CD4-positive, alpha-beta memory T cell (primary cell): ENCODE results near the gene DCLK2. TPM values are rescaled to one million over a fixed set of nuclear protein-coding genes. Genes with fewer than 3 reads are reported as not detected.

Experiments used
- CTCF ChIA-PET: fragments of 350-600 bp; sonication (Branson Sonifier 250); formaldehyde crosslinking; loops from one replicate; lab custom pipeline; 2021; ENCODE audit warnings: inconsistent platforms; ENCODE audit not compliant: partially characterized antibody; lab: Charles Lee
- POLR2A ChIA-PET: fragments of 350-600 bp; sonication (Branson Sonifier 250); formaldehyde crosslinking; loops from one replicate; lab custom pipeline; 2021; ENCODE audit not compliant: partially characterized antibody; lab: Charles Lee
- DNase-seq, 5 donors: peaks; one replicate each; pipeline versions ENCODE4 v3.0.0 to v3.0.0-alpha.2; 2020 to 2022; ENCODE audit warnings: mixed read lengths in 1 of 5
- H3K27ac ChIP-seq: one replicate; pipeline ENCODE4 v1.7.0; 2013; ENCODE audit warnings: low read depth, low read length
- H3K27me3 ChIP-seq: 2 replicates; pipeline ENCODE4 v1.7.0; 2013; ENCODE audit warnings: mild to moderate bottlenecking, low read length, moderate library complexity; ENCODE audit not compliant: insufficient read depth
- H3K36me3 ChIP-seq: 2 replicates; pipeline ENCODE4 v1.7.0; 2013; ENCODE audit warnings: mild to moderate bottlenecking, low read length, moderate library complexity; ENCODE audit not compliant: insufficient read depth
- H3K4me1 ChIP-seq: 2 replicates; pipeline ENCODE4 v1.7.0; 2013; ENCODE audit warnings: mild to moderate bottlenecking, low read length, moderate library complexity; ENCODE audit not compliant: insufficient read depth
- H3K4me3 ChIP-seq, 2 donors: one replicate each; pipeline ENCODE4 v1.7.0; 2013; ENCODE audit warnings: low read length in 2 of 2, mild to moderate bottlenecking in 1 of 2
- H3K9me3 ChIP-seq, 2 donors: one replicate each; pipeline ENCODE4 v1.7.0; 2013; ENCODE audit warnings: low read length in 2 of 2, control low read depth in 1 of 2; ENCODE audit not compliant: control insufficient read depth in 1 of 2
- H3K27ac Mint-ChIP-seq, 7 donors: one replicate each; pipeline ENCODE4 v1.8.0; 2020 to 2021; ENCODE audit warnings: mixed read lengths in 7 of 7, mild to moderate bottlenecking in 6 of 7, inconsistent platforms in 3 of 7, moderate library complexity in 3 of 7
- H3K27me3 Mint-ChIP-seq, 2 donors: one replicate each; pipeline ENCODE4 v1.8.0; 2020 to 2021; ENCODE audit warnings: mixed read lengths in 2 of 2
- H3K36me3 Mint-ChIP-seq, 2 donors: one replicate each; pipeline ENCODE4 v1.8.0; 2020 to 2021; ENCODE audit warnings: mixed read lengths in 2 of 2, inconsistent platforms in 1 of 2, mild to moderate bottlenecking in 1 of 2
- H3K4me1 Mint-ChIP-seq, 4 donors: one replicate each; pipeline ENCODE4 v1.8.0; 2020 to 2021; ENCODE audit warnings: mixed read lengths in 4 of 4, mild to moderate bottlenecking in 1 of 4
- H3K4me3 Mint-ChIP-seq, 8 donors: one replicate each; pipeline ENCODE4 v1.8.0; 2020 to 2021; ENCODE audit warnings: mixed read lengths in 8 of 8, mild to moderate bottlenecking in 7 of 8, moderate library complexity in 6 of 8, inconsistent platforms in 3 of 8
- H3K9me3 Mint-ChIP-seq, 8 donors: one replicate each; pipeline ENCODE4 v1.8.0; 2020 to 2021; ENCODE audit warnings: mixed read lengths in 8 of 8, mild to moderate bottlenecking in 5 of 8, inconsistent platforms in 3 of 8, moderate library complexity in 1 of 8
- intact Hi-C: fragments of 100-400 bp; cut with micrococcal nuclease; formaldehyde crosslinking; loops from one replicate; pipeline ENCODE4 v1.15.1; 2023
- polyA plus RNA-seq, 2 donors: library from polyadenylated mRNA; unstranded; fragments of 300-500 nt; fragmentation: Illumina TruSeq; gene quantifications; one replicate each; pipeline ENCODE4 v1.2.3, GENCODE V29; 2021
- total RNA-seq, 2 experiments: library from RNA; stranded (reverse); gene quantifications; one replicate each; pipeline ENCODE4 v1.2.3, GENCODE V29; 2021

DCLK2 gene
- total and polyA plus RNA-seq, 4 experiments from 2014 or later, result not detected

DNA sequence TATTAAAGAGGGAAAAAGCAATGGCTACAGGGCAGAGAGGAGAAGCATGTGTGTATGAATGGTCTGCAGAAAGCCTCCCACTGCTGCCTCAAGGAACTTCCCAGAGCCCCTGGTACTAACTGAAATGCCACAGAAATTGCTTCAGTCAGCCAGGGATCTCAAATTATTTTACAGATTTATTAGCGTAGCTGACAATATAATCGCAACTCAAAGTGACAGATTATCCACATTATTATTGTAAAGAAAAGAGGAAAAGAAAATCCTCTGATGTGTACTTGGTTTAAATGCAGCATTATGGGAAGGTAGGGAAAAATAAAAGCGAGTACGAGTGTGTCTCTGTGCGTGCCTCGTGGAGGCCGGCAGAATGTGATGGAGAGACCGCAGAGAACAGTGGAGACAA, 202.7 kb downstream of the DCLK2 start:
- H3K27ac Mint-ChIP-seq, result peak overlapping the region in 1 of 7 donors; percentile 75
- peaks cover 22% of the 10 kb centered on the region for H3K36me3 ChIP-seq
- no peak overlapping the region for H3K27ac ChIP-seq
- H3K4me3 Mint-ChIP-seq, result no peak overlapping the region
- H3K9me3 ChIP-seq, result no peaks in the 10 kb centered on the region
- peaks cover 0 to 14% (median 7%) of the 10 kb centered on the region in 8 donors for H3K9me3 Mint-ChIP-seq
- no peaks in the 10 kb centered on the region for H3K4me1 ChIP-seq
- ChIA-PET CTCF (no interaction called here), POLR2A (no interaction called here)
- intact Hi-C loops, result no loop called here
- peaks cover 85 to 89% of the 10 kb centered on the region in 2 donors for H3K36me3 Mint-ChIP-seq
- no peaks in the 10 kb centered on the region for H3K4me1 Mint-ChIP-seq
- no peaks in the 10 kb centered on the region for H3K27me3 Mint-ChIP-seq
- H3K27me3 ChIP-seq, result no peaks in the 10 kb centered on the region
- no peak for DNase-seq
- H3K4me3 ChIP-seq, result no peak overlapping the region

DNA sequence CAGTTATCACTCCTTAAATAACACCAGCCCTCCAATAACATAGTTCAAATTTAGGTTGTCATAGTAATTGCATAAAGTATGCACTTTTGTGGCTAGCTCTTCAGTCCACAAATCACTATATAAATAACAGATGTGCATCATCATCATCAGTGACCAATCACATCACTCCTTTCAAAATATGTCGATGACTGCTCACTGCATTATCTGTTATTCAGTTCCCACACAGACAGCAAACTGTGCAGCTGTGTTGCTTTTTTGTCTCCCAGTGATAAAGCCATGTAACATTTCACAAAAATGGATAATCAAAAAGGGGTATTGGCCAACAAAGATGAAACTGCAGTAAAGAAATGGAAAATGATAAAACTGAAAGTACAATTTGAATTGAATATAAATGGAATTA, 205.4 kb downstream of the DCLK2 start:
- Mint-ChIP-seq H3K27ac (peak overlapping the region in 1 of 7 donors; percentile 7), H3K4me1 (peaks cover 0 to 1% (median under 1%) of the 10 kb centered on the region in 4 donors), H3K27me3 (no peaks in the 10 kb centered on the region), H3K36me3 (peaks cover 75% of the 10 kb centered on the region in 2 donors), H3K4me3 (no peak overlapping the region), H3K9me3 (peaks cover 0 to 3% (median 0%) of the 10 kb centered on the region in 8 donors)
- CTCF ChIA-PET, result interaction anchor here (1.1 kb wide), 1 partner anchor 583 kb away, joined by 3 read pairs; no protein-coding TSS in a partner anchor
- Histone ChIP-seq H3K4me1 (no peaks in the 10 kb centered on the region), H3K27me3 (no peaks in the 10 kb centered on the region), H3K27ac (no peak overlapping the region), H3K36me3 (peaks cover 20% of the 10 kb centered on the region), H3K9me3 (no peaks in the 10 kb centered on the region), H3K4me3 (no peak overlapping the region)
- POLR2A ChIA-PET, result no interaction called here
- no peak for DNase-seq
- intact Hi-C loops, result no loop called here

DNA sequence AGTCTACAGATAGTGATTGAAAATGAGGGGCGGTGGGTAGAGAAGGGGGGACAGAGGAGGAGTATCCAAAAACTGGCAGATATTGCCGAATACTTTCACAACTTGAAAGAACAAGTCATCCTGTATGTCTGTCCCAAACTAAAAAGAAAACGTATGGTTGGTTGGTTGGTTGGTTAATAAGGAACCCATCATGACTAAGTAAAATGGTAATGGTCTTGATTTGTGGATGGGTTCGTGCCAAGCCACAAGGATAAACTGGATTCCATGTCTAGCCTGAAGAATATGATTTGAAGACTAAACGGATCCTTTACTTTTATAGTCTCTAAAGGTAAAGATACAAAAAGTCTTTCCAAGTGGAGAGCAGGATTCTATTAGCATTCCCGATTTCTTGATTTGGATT, 208.4 kb downstream of the DCLK2 start:
- Histone ChIP-seq H3K27me3 (no peaks in the 10 kb centered on the region), H3K36me3 (peaks cover 13% of the 10 kb centered on the region), H3K27ac (no peak overlapping the region), H3K4me1 (no peaks in the 10 kb centered on the region), H3K9me3 (no peaks in the 10 kb centered on the region), H3K4me3 (no peak overlapping the region)
- peaks cover 0 to 6% (median under 1%) of the 10 kb centered on the region in 4 donors for H3K4me1 Mint-ChIP-seq
- ChIA-PET POLR2A (no interaction called here), CTCF (no interaction called here)
- H3K9me3 Mint-ChIP-seq, result peaks cover 0 to 3% (median 0%) of the 10 kb centered on the region in 8 donors
- H3K27ac Mint-ChIP-seq, result no peak overlapping the region
- H3K4me3 Mint-ChIP-seq, result no peak overlapping the region
- intact Hi-C loops, result no loop called here
- no peaks in the 10 kb centered on the region for H3K27me3 Mint-ChIP-seq
- no peak for DNase-seq
- peaks cover 49 to 51% of the 10 kb centered on the region in 2 donors for H3K36me3 Mint-ChIP-seq

DNA sequence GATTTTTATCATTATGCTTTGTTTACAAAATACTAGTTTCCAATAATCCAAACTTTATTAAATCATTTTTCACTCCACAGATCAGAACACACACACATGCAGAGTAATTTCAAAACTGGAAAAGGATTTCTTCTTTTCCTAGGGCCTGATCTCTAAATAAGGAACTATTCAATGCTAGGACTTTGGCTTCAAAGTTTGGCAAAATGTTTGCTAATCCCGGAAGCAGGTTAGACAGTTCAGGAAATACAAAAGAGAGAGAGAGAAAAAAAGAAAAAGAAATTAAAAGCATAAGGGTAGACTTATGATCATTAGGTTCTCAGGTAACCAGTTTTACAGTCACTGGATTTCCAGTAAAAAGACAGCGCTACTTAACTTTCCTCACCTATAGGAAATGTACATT, 211.0 kb downstream of the DCLK2 start:
- H3K4me1 Mint-ChIP-seq, result peaks cover 0 to 6% (median under 1%) of the 10 kb centered on the region in 4 donors
- CTCF ChIA-PET, result interaction anchor here (1.0 kb wide), 1 partner anchor 9 kb away, joined by 4 read pairs; no protein-coding TSS in a partner anchor
- no peak overlapping the region for H3K4me3 Mint-ChIP-seq
- POLR2A ChIA-PET, result no interaction called here
- H3K4me3 ChIP-seq, result no peak overlapping the region
- H3K9me3 Mint-ChIP-seq, result peaks cover 0 to 5% (median 0%) of the 10 kb centered on the region in 8 donors
- peaks cover 36 to 41% of the 10 kb centered on the region in 2 donors for H3K36me3 Mint-ChIP-seq
- no peaks in the 10 kb centered on the region for H3K27me3 Mint-ChIP-seq
- H3K27me3 ChIP-seq, result no peaks in the 10 kb centered on the region
- DNase-seq, result no peak
- intact Hi-C loops, result no loop called here
- no peaks in the 10 kb centered on the region for H3K4me1 ChIP-seq
- H3K27ac ChIP-seq, result no peak overlapping the region
- H3K9me3 ChIP-seq, result no peaks in the 10 kb centered on the region
- no peaks in the 10 kb centered on the region for H3K36me3 ChIP-seq
- H3K27ac Mint-ChIP-seq, result no peak overlapping the region

DNA sequence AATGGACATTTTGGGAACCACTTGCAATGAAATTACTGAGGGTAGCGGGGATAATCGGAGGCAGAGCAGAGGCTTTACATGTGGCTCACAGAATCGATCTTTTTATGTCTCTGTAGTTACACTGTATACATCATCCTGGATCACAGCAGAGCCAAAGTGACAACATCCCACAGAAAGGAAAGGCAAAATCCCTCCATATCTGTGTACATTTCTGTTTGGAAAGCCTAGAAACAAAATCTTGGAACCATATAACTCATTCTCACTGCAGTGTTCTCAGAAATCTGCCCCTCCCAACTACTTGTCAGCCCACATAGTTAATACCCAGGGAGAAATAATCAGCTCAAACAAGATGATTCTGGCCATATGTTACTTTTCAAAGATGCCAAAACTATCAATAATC, 211.6 kb downstream of the DCLK2 start:
- CTCF ChIA-PET, result interaction anchor here (1.0 kb wide), 1 partner anchor 9 kb away, joined by 4 read pairs; no protein-coding TSS in a partner anchor
- Mint-ChIP-seq H3K9me3 (peaks cover 0 to 5% (median 0%) of the 10 kb centered on the region in 8 donors), H3K36me3 (peaks cover 33 to 43% of the 10 kb centered on the region in 2 donors), H3K4me3 (no peak overlapping the region), H3K4me1 (peaks cover 0 to 6% (median under 1%) of the 10 kb centered on the region in 4 donors), H3K27me3 (no peaks in the 10 kb centered on the region), H3K27ac (peak overlapping the region in 2 of 7 donors; percentile 8 to 31)
- Histone ChIP-seq H3K4me3 (no peak overlapping the region), H3K36me3 (no peaks in the 10 kb centered on the region), H3K27me3 (no peaks in the 10 kb centered on the region), H3K27ac (no peak overlapping the region), H3K4me1 (no peaks in the 10 kb centered on the region), H3K9me3 (no peaks in the 10 kb centered on the region)
- DNase-seq, result no peak
- intact Hi-C loops, result no loop called here
- POLR2A ChIA-PET, result no interaction called here

DNA sequence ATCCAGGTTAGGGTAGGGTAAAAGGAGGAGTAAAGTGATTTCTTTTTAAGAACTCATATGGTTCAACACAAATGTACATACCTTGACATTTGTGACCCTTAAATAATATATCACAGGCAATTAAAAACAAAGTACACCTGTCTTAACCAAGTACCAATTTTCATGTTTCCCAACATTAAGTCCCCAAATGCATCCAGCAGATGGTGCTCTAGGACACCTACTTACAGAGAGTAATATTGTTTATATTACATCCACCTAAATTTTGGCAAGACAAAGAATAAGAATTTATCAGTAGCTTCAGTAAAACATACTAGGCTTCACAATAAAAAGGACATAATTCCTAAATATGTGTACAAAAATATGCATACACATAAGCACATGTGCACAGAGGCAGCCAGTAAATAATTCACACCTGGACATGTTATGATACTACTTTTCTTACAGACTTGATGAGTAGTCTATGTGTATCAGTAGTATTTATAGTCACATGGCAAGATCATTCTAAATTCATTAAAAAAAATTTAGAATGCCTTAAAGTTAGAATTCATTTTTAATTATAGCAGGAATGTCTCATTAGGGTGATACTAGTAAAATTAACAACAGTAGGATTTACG, 219.7 kb downstream of the DCLK2 start:
- DNase-seq, result peak in 4 of 5 donors; percentile 2 to 10 (median 6)
- Histone ChIP-seq H3K36me3 (no peaks in the 10 kb centered on the region), H3K27me3 (no peaks in the 10 kb centered on the region), H3K4me1 (no peaks in the 10 kb centered on the region), H3K4me3 (no peak overlapping the region), H3K9me3 (no peaks in the 10 kb centered on the region), H3K27ac (no peak overlapping the region)
- peaks cover 4 to 17% of the 10 kb centered on the region in 2 donors for H3K36me3 Mint-ChIP-seq
- no peak overlapping the region for H3K4me3 Mint-ChIP-seq
- intact Hi-C loops, result loop anchor here (1.0 kb wide), 1 partner anchor 569 kb away; no protein-coding TSS in a partner anchor
- ChIA-PET CTCF (interaction anchor here (1.0 to 3.7 kb wide), 7 partner anchors 8 to 574 kb away, joined by 3 to 28 read pairs (median 4); no protein-coding TSS in a partner anchor), POLR2A (no interaction called here)
- H3K27me3 Mint-ChIP-seq, result no peaks in the 10 kb centered on the region
- no peak overlapping the region for H3K27ac Mint-ChIP-seq
- H3K9me3 Mint-ChIP-seq, result peaks cover 0 to 2% (median 0%) of the 10 kb centered on the region in 8 donors
- peaks cover 0 to 4% (median 3%) of the 10 kb centered on the region in 4 donors for H3K4me1 Mint-ChIP-seq

DNA sequence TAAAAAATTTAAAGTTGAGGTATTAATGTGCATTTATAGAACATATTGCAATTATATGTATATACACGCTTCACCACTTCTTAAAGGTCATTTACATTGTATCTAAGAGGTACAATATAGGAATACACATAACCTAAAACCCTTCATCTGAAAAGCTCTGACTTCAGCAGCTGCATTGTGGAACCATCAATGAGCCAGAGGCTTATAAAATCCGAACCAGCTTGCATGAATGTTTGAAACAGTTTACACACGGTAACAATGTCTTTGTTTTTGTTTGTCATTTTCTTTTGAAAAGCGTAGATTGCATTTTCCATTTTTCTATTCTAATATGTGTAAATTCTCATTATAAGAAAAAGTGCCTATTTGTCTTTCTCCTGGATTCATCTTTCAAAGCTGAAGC, 221.6 kb downstream of the DCLK2 start:
- H3K9me3 Mint-ChIP-seq, result no peaks in the 10 kb centered on the region
- ChIA-PET POLR2A (no interaction called here), CTCF (interaction anchor here (3.7 kb wide), 1 partner anchor 566 kb away, joined by 28 read pairs; no protein-coding TSS in a partner anchor)
- H3K4me3 ChIP-seq, result no peak overlapping the region
- DNase-seq, result no peak
- no peaks in the 10 kb centered on the region for H3K27me3 ChIP-seq
- peaks cover 0 to 5% (median 3%) of the 10 kb centered on the region in 4 donors for H3K4me1 Mint-ChIP-seq
- no peaks in the 10 kb centered on the region for H3K36me3 ChIP-seq
- no peak overlapping the region for H3K27ac Mint-ChIP-seq
- intact Hi-C loops, result no loop called here
- no peak overlapping the region for H3K4me3 Mint-ChIP-seq
- no peak overlapping the region for H3K27ac ChIP-seq
- H3K9me3 ChIP-seq, result no peaks in the 10 kb centered on the region
- H3K4me1 ChIP-seq, result no peaks in the 10 kb centered on the region
- H3K36me3 Mint-ChIP-seq, result peaks cover 4 to 11% of the 10 kb centered on the region in 2 donors
- H3K27me3 Mint-ChIP-seq, result no peaks in the 10 kb centered on the region
